Activated naive CD4-positive, alpha-beta T cell treated with anti-CD3 and anti-CD28 coated beads, Interleukin-2, amount 50 U/mL, for 16 hours (primary cell): ENCODE measurements around the gene OSBPL2.

Source experiments
- DNase-seq: peaks from one replicate; pipeline ENCODE4 v3.0.0-alpha.2; 2020

Gene OSBPL2

DNA sequence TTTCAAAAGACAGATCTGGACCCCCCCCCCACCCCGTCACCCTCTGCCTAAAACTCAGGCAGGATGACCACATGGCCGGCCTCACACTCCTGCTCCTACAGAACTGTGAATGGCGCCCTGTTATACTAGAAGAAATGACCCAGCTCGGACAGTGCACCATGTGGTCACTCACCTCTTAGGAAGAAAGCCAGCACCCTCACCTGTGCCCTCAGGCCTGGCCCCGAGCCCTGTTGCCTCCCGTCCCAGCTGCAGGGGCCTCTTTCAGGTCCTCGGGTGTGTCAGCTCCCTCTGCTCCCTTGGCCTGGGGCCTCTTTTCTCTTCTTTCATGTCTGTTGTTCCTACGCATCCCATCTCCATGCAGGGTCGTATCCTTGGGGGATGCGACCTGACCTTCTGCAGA is 23.7 kb downstream of the OSBPL2 start:
- no peak for DNase-seq

DNA sequence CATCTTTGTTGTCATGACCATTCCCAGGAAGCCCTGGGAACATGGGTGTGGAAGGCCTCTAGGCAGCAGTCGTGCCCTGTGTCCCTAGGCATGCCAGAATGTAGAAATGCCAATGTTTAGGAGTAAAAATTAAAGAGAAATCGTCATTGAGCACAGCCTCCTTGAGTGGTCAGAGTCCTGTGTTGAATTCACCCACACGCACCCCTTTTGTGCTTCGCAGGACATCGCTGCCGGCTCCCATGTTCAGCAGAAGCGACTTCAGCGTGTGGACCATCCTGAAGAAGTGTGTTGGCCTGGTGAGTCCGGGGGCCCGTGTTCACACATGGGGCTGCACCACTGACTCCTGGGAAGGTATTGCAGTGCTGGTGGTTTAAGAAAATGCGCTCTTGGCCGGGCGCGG is 25.1 kb downstream of the OSBPL2 start:
- DNase-seq, result no peak

DNA sequence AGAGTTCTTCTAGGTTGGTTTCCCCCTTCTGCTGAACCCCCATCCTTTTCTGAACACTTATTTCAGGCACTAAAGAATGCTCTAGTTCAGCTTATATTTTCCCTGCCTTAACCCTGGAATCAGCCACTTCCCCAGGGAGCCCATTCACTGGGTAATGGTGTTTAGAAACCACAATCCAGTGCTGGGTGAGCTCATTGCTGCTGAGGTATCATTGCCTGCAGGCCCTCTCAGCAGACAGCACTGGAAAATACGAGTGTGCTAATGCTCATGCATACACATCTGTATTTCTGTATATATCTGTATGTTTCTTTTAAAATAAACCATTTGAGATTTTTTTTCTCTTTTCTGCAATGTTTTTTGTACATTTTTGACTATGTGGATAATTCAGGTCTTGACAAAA is 27.0 kb downstream of the OSBPL2 start:
- no peak for DNase-seq

DNA sequence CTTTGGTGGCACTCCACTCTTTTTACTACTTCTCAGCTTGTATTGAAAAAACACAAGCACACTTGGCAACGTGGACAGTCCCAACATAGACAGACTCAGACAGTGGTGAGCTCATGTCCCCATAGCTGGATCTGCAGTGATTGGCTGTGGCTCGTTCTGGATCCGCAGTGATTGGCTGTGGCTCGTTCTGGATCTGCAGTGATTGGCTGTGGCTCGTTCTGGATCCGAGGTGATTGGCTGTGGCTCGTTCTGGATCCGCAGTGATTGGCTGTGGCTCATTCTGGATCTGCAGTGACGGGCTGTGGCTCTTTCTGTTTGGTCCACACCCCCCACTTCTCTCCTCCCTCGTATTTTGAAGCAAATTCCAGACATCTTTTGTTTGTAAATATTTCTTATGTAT is 28.0 kb downstream of the OSBPL2 start:
- DNase-seq, result no peak

DNA sequence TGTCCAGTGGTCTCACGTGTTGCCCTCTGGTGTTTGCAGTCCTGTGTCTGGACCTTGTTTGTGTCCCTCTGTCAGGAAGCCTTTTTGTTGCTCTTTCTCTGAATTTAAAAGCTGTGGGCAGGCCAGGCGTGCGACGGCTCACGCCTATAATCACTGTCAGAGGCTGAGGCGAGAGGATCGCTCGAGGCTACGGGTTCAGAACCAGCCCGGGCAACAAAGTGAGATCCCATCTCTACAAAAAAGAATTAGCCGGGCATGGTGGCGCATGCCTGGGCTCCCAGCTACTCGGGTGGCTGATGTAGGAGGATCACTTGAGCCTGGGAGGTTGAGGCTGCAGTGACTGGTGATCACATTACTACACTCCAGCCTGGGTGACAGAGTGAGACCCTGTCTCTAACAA is 28.5 kb downstream of the OSBPL2 start:
- DNase-seq, result no peak

DNA sequence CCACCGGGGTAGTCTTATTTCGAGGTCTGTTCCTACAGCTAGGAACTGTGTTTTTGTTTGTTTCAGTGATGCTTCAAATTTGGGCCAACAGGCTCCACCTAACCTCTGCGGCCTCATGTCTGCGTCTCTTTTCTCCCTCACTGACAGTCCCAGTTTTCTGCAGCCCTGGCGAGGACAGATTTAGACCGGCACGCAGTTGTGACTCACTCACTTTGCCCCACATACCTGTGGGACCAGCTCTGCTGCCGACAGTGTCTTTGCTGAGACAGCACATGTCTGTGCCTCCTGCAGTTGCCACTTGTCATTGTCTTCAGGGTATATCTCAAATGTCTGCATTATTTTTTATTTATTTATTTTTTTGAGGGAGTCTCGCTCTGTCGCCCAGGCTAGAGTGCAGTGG is 29.2 kb downstream of the OSBPL2 start:
- no peak for DNase-seq

DNA sequence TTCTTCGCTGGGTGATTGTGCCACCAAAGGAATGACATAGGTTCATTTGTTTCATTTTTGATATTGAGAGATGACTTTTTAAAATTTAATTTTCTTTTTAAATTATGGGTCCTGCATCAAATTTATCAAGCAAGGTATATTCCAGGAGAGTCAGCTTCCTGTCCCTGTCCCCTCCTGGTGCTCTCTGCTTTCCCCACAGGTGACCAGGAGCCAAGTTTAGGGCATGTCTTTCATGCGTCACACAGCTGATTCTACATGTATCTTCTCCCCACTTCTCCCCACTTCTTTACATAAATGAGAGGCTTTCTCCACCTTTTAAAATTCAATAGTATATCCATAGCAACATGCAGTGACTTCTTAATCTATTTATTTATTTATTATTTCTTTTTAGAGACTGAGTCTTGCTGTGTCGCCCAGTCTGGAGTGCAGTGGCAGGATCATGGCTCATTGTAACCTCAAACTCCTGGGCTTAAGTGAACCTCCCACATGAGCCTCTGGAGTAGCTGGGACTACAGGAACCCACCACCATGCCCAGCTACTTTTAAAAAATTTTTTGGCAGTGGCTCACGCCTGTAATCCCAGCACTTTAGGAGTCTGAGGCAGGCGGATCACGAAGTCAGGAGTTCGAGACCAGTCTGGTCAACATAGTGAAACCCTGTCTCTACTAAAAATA is 30.0 kb downstream of the OSBPL2 start:
- no peak for DNase-seq

DNA sequence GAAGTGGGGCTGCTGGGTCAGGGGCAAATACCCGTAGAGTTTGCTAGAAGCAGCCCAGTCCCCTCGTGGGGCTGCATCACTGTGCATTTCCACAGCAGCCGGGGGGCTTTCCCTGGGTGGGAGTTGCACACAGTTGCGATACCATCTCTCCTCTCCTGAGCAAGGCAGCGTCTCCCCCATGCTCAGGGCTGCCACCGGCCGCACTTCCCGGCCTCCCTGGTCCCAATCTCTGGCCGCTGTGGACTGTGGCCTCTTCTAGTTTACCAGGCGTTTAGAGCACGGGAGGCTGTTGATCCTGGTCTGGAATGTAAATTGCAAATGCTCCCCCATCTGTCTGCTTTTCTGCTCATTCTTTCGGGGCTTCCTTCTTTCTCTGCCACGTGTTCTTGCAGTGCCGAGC is 31.1 kb downstream of the OSBPL2 start:
- no peak for DNase-seq

DNA sequence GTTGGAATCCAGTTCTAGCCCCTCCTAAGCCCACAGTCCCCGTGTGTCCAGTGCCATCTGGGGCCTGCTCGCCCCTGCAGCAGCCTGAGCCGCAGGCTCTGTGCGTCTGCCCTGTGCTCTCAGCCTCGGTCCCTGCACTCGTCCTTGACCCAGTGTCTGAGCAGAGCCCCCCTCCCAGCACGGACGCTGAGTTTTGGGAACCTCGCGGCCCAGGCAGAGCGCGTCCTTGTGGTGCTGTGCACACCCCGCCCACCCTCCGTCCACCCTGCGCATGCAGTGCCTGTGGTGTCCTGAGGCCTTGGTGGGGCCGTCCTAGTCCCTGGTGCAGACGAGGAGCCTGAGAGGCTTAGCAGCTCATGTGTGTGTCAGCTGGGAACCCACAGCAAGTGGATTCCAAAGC is 31.6 kb downstream of the OSBPL2 start:
- no peak for DNase-seq

DNA sequence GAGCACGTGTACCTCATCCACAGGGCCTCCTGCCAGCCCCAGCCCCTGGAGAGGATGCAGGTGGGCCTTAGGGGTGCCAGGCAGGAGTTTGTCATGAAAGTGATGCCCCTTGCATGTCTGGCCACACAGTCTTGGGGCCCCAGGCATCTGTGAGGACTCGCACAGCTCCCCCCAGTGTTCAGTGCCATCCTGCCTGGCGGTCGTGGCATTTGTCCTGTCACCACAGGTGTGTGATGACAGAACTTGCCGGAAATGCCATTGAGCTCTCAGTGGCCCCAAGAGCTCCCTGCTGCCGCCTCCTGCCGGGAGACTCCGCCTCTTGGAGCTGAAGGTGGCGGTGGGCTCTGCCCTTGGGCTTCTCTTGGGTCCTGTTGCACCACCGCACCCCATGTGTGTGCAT is 33.9 kb downstream of the OSBPL2 start:
- DNase-seq, result no peak

DNA sequence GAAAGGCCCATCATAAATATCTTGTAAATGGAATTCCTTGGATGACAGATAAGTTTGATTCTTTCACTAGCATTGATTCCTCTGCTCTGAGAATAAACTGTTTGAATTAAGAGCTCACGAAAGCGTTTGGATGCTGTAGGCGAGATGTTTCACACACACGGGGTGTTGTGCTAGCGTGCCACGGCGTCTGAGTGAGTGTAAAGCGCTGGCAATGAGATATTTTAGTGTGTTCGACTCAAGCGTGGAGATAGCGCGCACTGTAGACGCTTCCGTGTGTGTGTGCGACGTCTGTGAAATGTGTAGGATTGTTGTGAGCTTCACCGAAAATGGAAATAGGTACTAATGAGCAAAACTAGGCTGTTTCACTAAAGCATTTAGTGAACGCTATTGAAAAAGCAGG is 35.1 kb downstream of the OSBPL2 start:
- DNase-seq, result no peak

DNA sequence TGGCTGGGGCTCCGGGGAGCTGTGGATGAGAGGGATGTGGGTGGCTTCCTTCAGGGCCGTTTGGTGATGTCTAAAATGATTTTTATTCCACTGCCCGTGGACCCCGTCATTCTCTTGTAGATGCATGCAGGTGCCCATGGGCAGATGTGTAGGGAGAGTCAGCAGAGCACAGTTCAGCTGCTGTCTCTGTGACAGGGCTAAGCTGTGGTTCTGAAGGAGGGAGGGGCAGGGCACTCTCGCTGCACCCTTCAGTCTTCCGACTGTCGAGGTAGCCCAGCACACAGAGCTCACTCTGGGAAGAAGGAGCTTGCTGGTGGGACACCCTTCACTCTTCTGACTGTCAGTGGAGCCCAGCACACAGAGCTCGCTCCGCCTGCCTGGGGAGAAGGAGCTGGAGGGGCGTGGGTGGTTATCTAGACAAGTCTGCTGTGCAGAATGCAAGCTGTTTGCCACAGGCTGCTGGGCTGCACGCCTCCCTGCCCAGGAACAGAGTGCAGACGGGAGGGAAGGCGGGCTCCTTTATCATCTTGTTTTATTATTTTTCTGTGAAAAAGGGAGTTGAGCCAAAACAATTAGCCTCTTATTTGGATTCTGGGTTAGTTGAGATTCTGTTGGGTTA is 36.1 kb downstream of the OSBPL2 start:
- DNase-seq, result no peak

DNA sequence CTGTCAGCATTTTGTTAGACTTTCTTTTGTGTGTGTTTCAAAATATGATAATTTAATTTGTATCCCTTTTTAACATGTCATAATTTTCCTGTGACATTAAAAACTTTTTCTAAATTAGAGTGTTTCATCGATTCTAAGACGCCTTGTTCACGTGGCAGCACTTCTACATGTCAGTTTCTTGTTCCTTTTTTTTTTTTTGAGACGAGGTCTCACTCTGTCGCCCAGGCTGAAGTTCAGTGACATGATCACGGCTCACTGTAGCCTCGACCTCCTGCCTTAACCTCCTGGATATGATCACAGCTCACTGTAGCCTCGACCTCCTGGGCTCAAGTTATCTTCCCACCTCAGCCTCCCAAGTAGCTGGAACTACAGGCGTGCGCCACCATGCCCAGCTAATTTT is 36.9 kb downstream of the OSBPL2 start:
- no peak for DNase-seq

DNA sequence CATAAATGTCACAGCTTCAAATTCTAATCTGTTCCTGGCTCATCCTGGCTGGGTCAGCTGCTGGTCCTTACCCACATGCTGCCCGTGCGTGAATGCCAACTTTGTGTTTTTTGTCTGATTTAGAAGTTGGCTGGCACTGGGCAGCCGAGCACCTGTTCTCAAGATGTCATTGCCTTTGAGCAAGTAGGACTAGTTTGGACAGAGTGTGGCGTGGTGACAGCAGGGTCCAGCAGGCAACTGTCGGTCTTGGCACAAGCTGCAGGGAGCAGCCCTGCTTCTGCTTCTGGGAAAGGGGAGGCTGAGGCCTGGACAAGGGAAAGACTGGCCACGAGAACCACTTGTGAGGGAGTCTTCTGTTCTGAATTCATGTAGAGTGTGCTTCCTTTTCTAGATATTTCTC is 38.1 kb downstream of the OSBPL2 start:
- DNase-seq, result no peak

DNA sequence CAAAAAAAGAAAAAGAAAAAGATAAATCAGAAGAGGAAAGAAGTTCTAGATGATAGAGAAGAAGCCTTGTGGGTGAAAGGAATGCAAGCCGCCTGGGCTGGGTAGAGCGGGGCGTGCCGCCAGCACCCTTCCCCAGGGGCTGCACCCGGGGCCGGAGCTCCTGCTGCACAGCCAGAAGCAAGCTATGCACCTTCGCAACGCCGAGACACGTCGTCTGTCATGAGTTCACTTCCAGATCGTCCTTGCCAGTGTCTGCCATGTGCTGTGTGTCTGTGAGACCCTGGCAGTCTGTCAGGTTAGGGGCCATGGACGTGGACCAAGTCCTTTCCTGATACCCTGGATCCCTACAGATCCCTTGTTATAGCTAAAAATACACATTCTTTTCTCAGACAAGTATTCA is 38.9 kb downstream of the OSBPL2 start:
- DNase-seq, result no peak

DNA sequence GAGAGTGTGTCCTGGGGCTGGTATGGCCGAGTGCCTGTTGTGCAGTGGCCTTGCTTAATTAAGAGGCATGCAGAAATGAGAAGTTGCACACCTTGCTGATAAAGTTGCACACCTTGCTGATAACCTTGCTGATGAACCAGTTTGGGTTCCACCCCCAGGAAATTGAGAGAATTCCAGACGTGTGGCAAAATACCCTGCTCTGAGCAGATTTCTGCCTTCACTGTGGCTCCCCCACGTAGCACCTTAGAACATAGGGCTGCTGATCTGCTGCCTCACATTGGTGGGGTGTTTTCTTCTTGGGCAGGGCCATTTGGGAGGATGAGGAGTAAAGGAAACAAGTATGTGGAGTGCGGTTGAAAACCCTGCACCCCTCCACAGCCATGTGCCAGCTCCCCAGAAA is 42.0 kb downstream of the OSBPL2 start:
- DNase-seq, result no peak

DNA sequence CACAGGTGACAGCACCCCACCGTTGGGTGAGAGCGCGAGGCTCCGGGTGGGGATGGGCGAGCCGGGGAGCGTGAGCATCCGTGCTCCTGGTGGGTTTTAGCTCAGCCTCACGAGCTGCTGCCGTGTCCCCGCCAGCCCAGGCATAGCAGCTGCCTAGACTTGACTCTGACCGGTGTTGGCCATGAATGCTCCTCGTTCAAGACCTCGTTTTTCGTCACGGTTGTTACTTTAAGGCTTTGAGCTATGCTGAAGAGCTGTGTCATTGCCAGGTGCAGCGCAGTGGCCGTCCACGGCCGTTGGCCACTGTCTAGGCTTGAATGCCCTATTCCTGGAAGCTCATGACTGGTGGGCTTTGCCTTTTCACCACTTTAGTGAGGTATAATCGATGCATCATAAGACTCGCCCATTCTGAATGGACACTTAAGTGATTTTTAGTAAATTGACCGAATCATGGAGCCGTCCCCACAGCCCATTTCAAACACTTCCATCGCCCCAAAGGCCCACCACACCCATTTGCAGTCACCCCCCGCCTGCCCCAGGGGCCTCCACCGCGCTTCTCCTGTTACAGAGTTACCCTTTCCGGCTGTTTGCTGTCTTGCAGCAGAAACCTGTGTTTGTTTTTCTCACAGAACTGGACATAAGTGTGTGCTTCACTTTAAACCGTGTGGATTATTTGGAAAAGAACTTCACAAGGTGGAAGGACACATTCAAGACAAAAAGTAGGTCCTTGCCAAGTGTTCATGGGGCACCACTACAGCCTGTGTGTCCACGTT is 43.0 kb downstream of the OSBPL2 start:
- DNase-seq, result no peak

DNA sequence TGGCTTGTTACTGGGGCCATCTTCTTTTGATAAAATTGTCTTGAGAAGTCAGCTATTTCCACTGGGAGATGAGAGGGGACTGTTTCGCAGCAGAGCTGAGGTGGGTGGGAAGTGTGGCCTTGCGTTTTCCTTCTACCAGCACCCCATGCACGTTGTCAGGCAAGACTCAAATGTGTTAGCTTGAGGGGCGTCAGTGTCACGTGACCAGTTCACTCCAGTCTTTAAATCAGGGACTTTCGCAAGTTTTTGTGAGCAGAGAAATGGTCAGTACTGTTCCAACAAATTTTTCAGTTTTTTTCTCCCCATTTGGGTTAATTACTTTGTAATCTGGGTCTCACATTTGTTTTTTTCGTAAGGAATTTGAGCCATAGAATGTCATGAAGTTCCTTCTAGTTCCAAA is 43.8 kb downstream of the OSBPL2 start:
- DNase-seq, result no peak

DNA sequence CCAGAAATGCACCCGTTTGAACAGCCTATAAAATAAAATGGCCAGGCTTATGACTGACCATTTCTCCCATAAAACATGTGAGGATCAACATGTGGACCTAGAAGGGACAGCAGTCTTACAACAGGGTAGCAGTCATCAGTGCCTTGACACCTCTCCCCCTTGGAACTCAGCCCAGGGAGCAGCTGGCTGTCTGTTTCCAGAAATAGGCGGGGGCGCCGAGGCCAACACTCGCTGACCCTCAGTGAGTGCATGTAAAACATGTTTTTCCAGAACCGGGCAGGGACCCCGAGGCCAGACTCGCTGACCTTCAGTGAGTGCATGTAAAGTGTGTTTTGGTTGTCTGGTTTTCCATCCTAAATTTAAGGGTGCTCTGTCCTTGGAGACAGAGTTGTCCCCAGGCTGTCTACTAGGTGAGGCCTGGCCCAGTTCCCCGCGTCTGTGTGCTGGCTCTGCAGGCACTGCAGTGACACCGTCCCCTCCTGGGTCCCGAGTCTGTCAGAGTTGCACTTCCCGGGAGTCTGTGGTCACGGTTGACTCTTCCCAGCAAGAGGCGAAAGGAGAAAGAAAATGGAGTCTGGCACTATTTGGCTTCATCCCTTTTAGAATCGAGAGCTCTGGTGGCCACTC is 44.7 kb downstream of the OSBPL2 start:
- no peak for DNase-seq

DNA sequence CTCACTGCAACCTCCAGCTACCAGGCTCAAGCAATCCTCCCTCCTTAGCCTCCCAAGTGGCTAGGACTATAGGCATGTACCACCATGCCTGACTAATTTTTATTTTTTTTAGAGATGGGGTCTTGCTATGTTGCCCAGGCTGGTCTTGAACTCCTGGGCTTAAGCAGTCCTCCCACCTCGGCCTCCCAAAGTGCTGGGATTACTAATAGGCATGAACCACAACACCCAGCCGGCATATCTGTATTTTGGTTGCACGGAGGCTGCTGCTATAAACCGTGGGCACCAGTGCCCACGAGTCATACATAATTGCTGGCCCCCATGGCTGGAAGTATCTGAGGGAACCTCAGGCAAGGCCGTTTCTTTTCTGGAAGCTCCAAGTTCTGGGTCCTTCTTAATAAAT is 46.1 kb downstream of the OSBPL2 start:
- no peak for DNase-seq

DNA sequence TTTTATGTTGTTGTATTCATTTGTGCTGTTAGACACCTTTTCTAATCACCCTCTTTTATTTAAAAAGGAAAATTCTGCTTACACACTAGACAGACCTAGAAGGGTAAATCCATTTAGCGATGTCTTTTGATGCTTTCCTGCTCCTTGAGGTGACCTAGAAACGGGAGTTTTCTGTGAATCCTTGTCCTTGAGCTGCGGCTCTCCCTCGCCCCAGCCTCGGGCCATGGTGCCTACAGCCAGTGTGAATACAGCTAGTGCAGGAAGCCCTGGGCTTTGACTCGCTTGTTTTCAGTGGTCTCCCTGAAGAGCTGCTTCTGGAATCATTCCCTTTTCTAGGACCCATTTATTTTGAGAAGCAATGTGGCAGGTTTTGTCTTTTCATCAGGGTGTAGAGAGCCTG is 46.8 kb downstream of the OSBPL2 start:
- no peak for DNase-seq

DNA sequence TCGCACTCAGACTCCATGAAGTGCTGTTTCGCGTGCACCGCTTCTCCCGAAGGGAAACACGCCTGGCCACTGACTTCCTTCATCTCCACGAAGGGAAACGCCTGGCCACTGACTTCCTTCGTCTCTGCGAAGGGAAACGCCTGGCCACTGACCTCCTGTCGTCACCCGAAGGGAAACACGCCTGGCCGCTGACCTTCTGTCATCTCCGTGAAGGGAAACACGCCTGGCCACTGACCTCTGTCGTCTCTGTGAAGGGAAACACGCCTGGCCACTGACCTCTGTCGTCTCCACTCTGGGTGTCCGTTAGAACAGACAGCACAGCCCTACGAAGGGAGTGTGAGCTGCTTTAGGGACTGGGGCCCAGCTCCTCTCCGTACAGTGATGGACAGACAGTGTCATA is 47.4 kb downstream of the OSBPL2 start:
- no peak for DNase-seq

DNA sequence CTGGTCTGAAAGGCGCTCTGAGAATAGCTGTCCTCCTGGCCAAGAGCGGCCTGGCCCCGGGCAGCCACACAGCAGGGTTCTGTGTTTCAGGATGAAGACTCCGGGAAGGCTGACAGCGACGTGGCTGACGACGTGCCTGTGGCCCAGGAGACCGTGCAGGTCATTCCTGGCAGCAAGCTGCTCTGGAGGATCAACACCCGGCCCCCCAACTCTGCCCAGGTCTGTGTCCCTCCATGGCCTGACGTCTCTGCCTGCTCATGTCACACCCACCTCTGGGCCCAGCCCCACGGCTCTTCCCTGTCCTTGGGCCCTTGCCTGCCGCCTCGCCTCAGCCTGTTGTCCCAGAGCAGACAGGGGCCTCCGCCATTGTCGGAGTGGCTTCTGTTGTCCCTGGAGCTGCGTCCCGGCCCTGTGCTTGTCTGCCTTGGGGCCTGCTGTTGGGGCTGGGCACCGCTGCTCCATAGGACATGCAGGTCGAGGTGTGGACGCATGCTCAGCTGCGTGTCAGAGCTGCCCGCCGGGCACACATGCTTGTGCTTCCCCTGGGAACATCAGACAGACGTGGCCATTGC is 48.3 kb downstream of the OSBPL2 start:
- no peak for DNase-seq

DNA sequence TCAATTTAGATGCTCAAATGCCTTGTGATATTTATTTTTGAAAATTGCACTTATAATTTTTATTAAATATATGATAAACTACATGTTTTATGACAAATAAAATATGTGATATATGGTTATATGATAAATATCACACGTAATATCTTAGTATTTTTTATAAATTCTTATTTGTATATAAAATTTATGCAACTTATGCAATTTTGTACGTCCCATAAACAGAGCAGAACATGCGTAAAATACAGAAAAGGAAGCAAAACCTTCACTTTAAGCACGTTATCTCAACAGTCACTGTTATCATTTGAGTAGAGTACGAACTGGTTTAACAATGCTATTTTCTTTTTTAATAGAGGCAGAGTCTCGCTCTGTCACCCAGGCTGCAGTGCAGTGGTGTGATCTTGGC is 48.8 kb downstream of the OSBPL2 start:
- DNase-seq, result no peak
